ENCODE measurements around the gene RAP2B. TPM values are rescaled to one million over a fixed set of nuclear protein-coding genes. Genes with fewer than 3 reads are reported as not detected.

Gene RAP2B
- total and polyA plus RNA-seq, 12 donors, result 1.1 to 11.1 (median 3.5) TPM

DNA sequence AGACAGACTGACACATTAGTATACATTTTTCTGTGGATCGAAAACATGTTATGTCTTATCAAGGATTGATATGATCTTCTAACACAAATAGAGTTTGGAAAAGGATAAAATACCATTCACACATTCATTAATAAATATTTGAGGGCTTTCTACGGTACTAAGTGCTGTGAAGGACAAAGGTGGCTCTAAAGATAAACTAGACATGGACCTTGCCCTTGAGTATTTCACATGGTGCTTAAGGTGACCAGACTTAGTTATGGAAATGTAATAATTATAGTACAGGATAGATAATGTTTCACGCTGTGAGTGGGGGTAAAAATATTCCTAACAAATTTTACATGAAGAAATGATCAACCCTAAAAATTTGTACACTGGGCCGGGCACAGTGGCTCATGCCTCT lies 3.8 kb upstream of the RAP2B start:
- no peaks in the 10 kb centered on the region for H3K36me3 ChIP-seq
- no peak overlapping the region for H3K4me3 ChIP-seq
- no peaks in the 10 kb centered on the region for H3K9me3 ChIP-seq
- intact Hi-C loops (cut with DNase I), result no loop called here
- no peak overlapping the region for H3K27ac ChIP-seq
- no peaks in the 10 kb centered on the region for H3K27me3 ChIP-seq
- H3K4me1 ChIP-seq, result peaks cover 0 to 10% (median under 1%) of the 10 kb centered on the region in 9 donors
- no peak for DNase-seq
- no peak for ATAC-seq
- TF ChIP-seq, protein P1, sequence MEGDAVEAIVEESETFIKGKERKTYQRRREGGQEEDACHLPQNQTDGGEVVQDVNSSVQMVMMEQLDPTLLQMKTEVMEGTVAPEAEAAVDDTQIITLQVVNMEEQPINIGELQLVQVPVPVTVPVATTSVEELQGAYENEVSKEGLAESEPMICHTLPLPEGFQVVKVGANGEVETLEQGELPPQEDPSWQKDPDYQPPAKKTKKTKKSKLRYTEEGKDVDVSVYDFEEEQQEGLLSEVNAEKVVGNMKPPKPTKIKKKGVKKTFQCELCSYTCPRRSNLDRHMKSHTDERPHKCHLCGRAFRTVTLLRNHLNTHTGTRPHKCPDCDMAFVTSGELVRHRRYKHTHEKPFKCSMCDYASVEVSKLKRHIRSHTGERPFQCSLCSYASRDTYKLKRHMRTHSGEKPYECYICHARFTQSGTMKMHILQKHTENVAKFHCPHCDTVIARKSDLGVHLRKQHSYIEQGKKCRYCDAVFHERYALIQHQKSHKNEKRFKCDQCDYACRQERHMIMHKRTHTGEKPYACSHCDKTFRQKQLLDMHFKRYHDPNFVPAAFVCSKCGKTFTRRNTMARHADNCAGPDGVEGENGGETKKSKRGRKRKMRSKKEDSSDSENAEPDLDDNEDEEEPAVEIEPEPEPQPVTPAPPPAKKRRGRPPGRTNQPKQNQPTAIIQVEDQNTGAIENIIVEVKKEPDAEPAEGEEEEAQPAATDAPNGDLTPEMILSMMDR (IDR thresholded peaks at IDR 0.05), result no peak
- 80 to 83% methylated on average over 4 of the region's 4 CpGs for WGBS, 2 donors

DNA sequence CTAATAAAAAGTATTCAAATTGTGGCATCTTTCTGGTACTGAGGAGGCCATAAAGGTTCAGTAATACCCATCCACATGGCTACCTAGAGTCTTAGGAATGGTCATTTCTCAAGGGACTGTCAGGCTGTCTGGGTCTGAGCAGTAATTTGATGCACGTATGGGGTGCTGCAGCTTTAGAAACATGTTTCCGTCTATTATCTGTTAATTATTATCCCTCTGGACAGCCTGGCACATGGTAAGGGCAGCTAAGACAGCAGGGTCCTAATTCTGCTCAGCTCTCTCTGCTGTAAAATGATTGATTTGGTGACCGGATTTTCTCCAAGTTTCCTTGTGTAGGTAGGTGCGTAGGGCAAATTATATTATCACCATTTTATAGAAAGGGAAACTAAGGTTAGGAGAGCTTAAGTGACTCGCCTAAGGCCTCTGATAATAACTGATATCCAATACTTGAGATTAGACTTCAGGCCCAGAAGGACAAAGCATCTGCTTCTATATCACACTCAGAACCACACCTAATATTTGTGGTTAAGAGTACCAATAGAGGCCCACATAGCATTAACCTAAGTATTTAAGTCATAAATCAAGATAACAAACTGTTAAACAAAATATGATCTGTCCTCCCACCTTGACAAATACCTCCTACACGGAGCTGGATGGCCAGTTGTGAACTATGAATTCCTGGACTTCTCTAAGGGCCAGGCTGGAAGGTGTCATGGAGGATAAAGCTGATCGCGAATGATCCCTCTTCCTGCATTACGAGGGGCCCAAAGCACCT lies 2.9 kb upstream of the RAP2B start:
- WGBS, 2 donors, result 90 to 92% methylated on average over 9 of the region's 9 CpGs
- Histone ChIP-seq H3K27ac (peak overlapping the region in 1 of 10 donors; percentile 95), H3K36me3 (no peaks in the 10 kb centered on the region), H3K27me3 (no peaks in the 10 kb centered on the region), H3K4me3 (no peak overlapping the region), H3K9me3 (no peaks in the 10 kb centered on the region), H3K4me1 (peaks cover 0 to 14% (median 10%) of the 10 kb centered on the region in 9 donors)
- intact Hi-C loops (cut with DNase I), result no loop called here
- DNase-seq (no peak), ATAC-seq (no peak)
- TF ChIP-seq, protein P1 (IDR thresholded peaks at IDR 0.05), result no peak

DNA sequence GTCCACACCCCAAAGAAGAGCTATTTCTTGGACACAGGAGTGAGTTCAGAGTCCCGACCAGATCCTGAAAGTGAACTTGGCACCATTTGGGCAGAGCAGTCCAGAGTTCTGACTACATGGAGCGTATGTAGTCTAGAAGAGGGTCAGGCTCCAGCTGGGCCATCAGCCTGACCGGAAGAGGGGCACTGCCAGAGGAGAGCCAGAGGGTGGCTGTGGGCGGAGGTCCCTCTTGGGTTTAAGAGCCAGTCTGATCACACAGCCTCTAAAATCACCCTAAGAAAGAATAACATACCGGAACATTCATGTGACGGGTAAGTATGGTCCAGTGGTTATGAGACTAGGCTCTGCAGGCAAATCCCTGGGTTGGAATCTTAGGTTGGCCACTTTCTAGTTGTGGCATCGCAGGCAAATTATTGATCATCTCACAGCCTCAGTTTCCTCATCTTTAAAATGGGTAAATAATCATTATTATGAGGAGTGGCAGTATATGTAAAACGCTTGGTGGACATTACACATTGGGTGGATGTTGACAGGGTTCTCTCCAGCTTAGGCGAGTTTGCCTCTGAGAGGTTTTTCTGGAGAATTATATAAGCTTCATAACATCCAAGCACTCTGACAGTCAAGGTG lies 2.1 kb upstream of the RAP2B start:
- TF ChIP-seq, protein P1 (IDR thresholded peaks at IDR 0.05), result no peak
- ATAC-seq (no peak), DNase-seq (no peak)
- peak overlapping the region; percentile 68 to 96 (median 82) for H3K4me3 ChIP-seq
- H3K36me3 ChIP-seq, result peaks cover 0 to 4% (median 0%) of the 10 kb centered on the region in 9 donors
- no peaks in the 10 kb centered on the region for H3K9me3 ChIP-seq
- H3K4me1 ChIP-seq, result peaks cover 0 to 19% (median 17%) of the 10 kb centered on the region in 9 donors
- H3K27ac ChIP-seq, result peak overlapping the region; percentile 76 to 96 (median 88)
- 84 to 85% methylated on average over 9 of the region's 9 CpGs for WGBS, 2 donors
- no peaks in the 10 kb centered on the region for H3K27me3 ChIP-seq
- intact Hi-C loops (cut with DNase I), result loop anchor here in 8 of 10 donors (5.0 to 10.0 kb wide), 9 partner anchors 62 to 605 kb away; no protein-coding TSS in a partner anchor

DNA sequence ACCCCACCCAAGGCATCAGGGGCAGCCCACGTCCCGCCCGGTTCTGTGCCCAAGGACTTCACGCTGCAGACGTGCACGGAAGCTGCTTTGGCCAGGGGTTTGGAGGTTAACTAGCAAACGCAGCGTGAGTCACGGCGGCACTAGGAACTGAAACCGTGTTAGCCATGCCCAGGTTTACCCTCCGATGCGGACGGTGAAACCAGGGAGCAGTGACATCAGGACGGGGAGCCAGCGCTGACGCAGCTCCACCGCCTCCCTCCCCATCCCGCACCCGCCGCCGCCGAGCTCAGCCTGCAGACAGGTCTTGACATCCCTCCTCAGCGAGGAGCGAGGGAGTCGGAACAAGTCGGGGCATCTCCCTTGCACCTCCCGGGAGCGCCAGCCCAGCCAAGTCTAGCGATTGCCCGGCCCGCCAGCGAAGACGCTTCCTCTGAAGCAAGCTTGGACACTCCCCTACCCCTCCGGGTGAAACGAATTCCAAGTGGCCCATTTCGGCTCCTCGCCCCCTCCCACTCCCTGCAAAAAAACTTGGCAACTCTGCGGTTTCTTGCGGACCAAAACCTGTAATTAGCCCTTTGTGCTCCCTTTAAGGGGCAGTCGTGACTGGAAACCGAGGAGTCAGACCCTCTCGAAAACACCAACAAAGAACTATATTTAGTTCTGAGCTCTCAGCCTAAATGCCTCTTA lies 1.4 kb upstream of the RAP2B start:
- Histone ChIP-seq H3K27me3 (no peaks in the 10 kb centered on the region), H3K36me3 (peaks cover 0 to 6% (median 0%) of the 10 kb centered on the region in 9 donors), H3K9me3 (no peaks in the 10 kb centered on the region), H3K27ac (peak overlapping the region; percentile 76 to 96 (median 88)), H3K4me1 (peaks cover 0 to 26% (median 20%) of the 10 kb centered on the region in 9 donors), H3K4me3 (peak overlapping the region; percentile 68 to 96 (median 82))
- WGBS, 2 donors, result 0% methylated on average over 43 of the region's 43 CpGs
- DNase-seq (peak; percentile 71 to 76), ATAC-seq (peak; percentile 2 to 28 (median 12))
- TF ChIP-seq, protein P1 (IDR thresholded peaks at IDR 0.05), result no peak
- intact Hi-C loops (cut with DNase I), result loop anchor here in 8 of 10 donors (5.0 to 10.0 kb wide), 9 partner anchors 62 to 604 kb away; no protein-coding TSS in a partner anchor
